Endothelial cell of umbilical vein (primary cell): ENCODE measurements around the gene XYLT1. TPM values are rescaled to one million over a fixed set of nuclear protein-coding genes. Genes with fewer than 3 reads are reported as not detected.

ENCODE experiments used
- BruUV-seq: library from RNA; stranded (reverse); fragments of 400-500 nt; replicated peaks from 2 replicates; lab custom pipeline; 2021; lab: Mats Ljungman, UMichigan
- CTCF ChIA-PET: fragments of 300-600, 350-600 bp; sonication (Branson Sonifier 250); formaldehyde crosslinking; loops from one replicate; lab custom pipeline; 2021; ENCODE audit warnings: antibody characterized with exemption, inconsistent platforms; lab: Charles Lee
- POLR2A ChIA-PET: fragments of 300-600, 350-600 bp; sonication (Branson Sonifier 250); formaldehyde crosslinking; loops from one replicate; lab custom pipeline; 2021; ENCODE audit warnings: antibody characterized with exemption, inconsistent platforms; lab: Charles Lee
- DNase-seq: peaks from one replicate; pipeline ENCODE4 v3.0.0-alpha.2; 2011; ENCODE audit warnings: low read depth, low spot score
- FAIRE-seq: peaks from 2 replicates; lab custom pipeline; 2011; peaks lifted over from hg19 to GRCh38; lab: Jason Lieb, UNC
- H2AFZ ChIP-seq: 2 replicates; pipeline ENCODE4 v1.6.0; 2012; ENCODE audit warnings: low read depth, low read length, control low read depth, inconsistent platforms
- H3K27ac ChIP-seq: 2 replicates; pipeline ENCODE4 v1.5.1; 2011; ENCODE audit warnings: low read depth, mild to moderate bottlenecking, control low read depth, low read length, moderate library complexity; ENCODE audit not compliant: insufficient read depth
- H3K27me3 ChIP-seq, 2 experiments: 2 replicates each; pipeline versions ENCODE4 v1.6.0 to v1.6.1; 2011; ENCODE audit warnings: low read length in 2 of 2, mixed read lengths in 1 of 2; ENCODE audit not compliant: control insufficient read depth in 2 of 2, insufficient read depth in 2 of 2
- H3K36me3 ChIP-seq, 2 experiments: 2 replicates in 1 of 2; 3 replicates in 1 of 2; pipeline ENCODE4 v1.5.1; 2011; ENCODE audit warnings: low read length in 2 of 2, mild to moderate bottlenecking in 1 of 2, moderate library complexity in 1 of 2; ENCODE audit not compliant: control insufficient read depth in 2 of 2, insufficient read depth in 2 of 2; ENCODE audit errors: extremely low read depth in 1 of 2
- H3K4me1 ChIP-seq: 3 replicates; pipeline ENCODE4 v1.5.1; 2011; ENCODE audit warnings: mild to moderate bottlenecking, low read length; ENCODE audit not compliant: control insufficient read depth, insufficient read depth; ENCODE audit errors: extremely low read depth
- H3K4me2 ChIP-seq: 2 replicates; pipeline ENCODE4 v1.6.1; 2011; ENCODE audit warnings: low read length, control low read depth, mixed read lengths; ENCODE audit not compliant: insufficient read depth
- H3K4me3 ChIP-seq, 3 experiments: fragments of 200-600 bp in 1 of 3; sonication (generic), shearing (Covaris generic) in 1 of 3; replicated peaks in 1 of 3; 2 replicates each; pipeline ENCODE4 v1.5.1; 2011 to 2016; ENCODE audit warnings: control low read depth in 3 of 3, low read length in 3 of 3, mild to moderate bottlenecking in 2 of 3, inconsistent platforms in 1 of 3, low read depth in 1 of 3, moderate library complexity in 1 of 3; ENCODE audit not compliant: insufficient read depth in 1 of 3
- H3K79me2 ChIP-seq: 2 replicates; pipeline ENCODE4 v1.6.0; 2012; ENCODE audit warnings: low read length, inconsistent platforms; ENCODE audit not compliant: control insufficient read depth, insufficient read depth
- H3K9ac ChIP-seq: replicated peaks from 2 replicates; pipeline ENCODE3; 2011; ENCODE audit warnings: low read length, control low read depth; ENCODE audit not compliant: insufficient read depth; ENCODE audit errors: extremely low read depth
- H3K9me1 ChIP-seq: replicated peaks from 3 replicates; pipeline ENCODE4 v1.6.0; 2011; ENCODE audit warnings: mild to moderate bottlenecking, low read length; ENCODE audit not compliant: control insufficient read depth, insufficient read depth; ENCODE audit errors: extremely low read depth
- H3K9me3 ChIP-seq: replicated peaks from 2 replicates; pipeline ENCODE4 v1.5.1; 2012; ENCODE audit warnings: low read length, inconsistent platforms; ENCODE audit not compliant: control insufficient read depth, insufficient read depth
- H4K20me1 ChIP-seq: replicated peaks from 2 replicates; pipeline ENCODE3; 2011; ENCODE audit warnings: mild to moderate bottlenecking, low read length; ENCODE audit not compliant: control insufficient read depth, insufficient read depth; ENCODE audit errors: extremely low read depth
- GATA2 ChIP-seq: IDR thresholded peaks from 2 replicates; pipeline ENCODE4 v1.7.0; 2011; ENCODE audit warnings: low read depth, mild to moderate bottlenecking, moderate library complexity, mixed read lengths, low read length; ENCODE audit not compliant: insufficient read length, insufficient read depth
- MYC ChIP-seq: IDR thresholded peaks from one replicate; pipeline ENCODE4 v1.6.1; 2011; ENCODE audit warnings: mild to moderate bottlenecking, low read depth, low read length
- POLR2A ChIP-seq: IDR thresholded peaks from 2 replicates; pipeline ENCODE4 v1.6.1; 2012; ENCODE audit warnings: low read depth, mild to moderate bottlenecking, control low read depth, low read length
- dilution Hi-C: fragments of 300-500 bp; cut with MboI; formaldehyde crosslinking; loops from one replicate; pipeline ENCODE4 v1.15.0; 2019; ENCODE audit warnings: low sequenced_read_pairs; ENCODE audit not compliant: extremely low pct_ligation_motif_present
- intact Hi-C: fragments of 100-400 bp; cut with micrococcal nuclease; formaldehyde crosslinking; loops from one replicate; pipeline ENCODE4 v1.10.0; 2022
- polyA plus RNA-seq, 4 experiments: library from polyadenylated mRNA; depleted of rRNA in 3 of 4; stranded (reverse) in 3 of 4; unstranded in 1 of 4; fragments of >200 nt; gene quantifications; 2 replicates each; pipeline versions ENCODE4 v1.2.1 to v1.2.3, GENCODE V29; 2011 to 2012; ENCODE audit warnings: missing spikeins in 1 of 4
- total RNA-seq: library from RNA; stranded (reverse); gene quantifications from 2 replicates; pipeline ENCODE4 v1.2.3, GENCODE V29; 2021
- TF ChIP-seq, protein P1 (sequence below): IDR thresholded peaks from 2 replicates; pipeline ENCODE4 v1.6.1; 2011; ENCODE audit not compliant: insufficient read depth, insufficient read length
- TF ChIP-seq, protein P2 (sequence below), 2 donors: IDR thresholded peaks; 1 replicate in 1 of 2; 2 replicates in 1 of 2; pipeline ENCODE4 v1.5.1; 2011; ENCODE audit warnings: low read length in 2 of 2, mild to moderate bottlenecking in 2 of 2, moderate library complexity in 2 of 2, control low read depth in 1 of 2, inconsistent platforms in 1 of 2, low read depth in 1 of 2; ENCODE audit not compliant: insufficient read depth in 1 of 2; ENCODE audit errors: extremely low read depth in 1 of 2

XYLT1 gene
- total and polyA plus RNA-seq, 2 donors (not counting 3 experiments of a cell fraction or from before 2014, with no cell fraction given) = 0.63 to 2.9 TPM

DNA sequence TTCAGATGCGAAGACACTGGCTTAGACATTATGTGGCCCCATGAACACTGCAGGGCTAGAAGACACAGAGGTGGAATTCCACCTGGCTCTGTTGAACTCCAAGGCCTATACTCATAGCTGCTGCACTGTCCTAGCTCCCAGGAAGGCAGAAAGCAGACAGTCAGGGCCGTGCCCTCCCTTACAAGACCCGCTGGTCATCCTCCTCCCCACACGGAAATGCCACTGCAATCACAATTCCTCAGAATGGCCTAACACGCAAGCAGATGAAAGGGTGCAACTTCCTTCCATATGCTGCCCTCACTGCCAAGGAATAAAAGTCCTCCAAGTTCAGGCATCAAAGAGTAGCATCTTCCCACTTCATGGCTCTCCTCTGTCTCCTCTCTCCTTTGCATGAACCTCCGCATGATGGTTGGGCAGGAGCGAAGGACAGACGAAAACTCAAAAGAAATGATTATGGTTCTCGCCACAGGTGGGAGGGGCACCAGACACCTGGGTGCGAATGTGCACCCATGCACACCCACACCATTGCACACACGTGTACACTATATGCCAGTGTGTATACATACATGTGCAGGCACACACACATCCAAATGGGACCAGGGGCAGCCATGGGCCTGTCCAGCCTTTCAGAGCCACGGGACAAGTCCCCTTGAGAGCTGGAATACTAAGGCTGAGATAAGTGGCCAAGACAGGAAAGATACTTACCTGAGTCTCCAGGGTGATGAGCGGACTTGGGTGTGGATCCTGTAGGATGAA lies 113.3 kb downstream of the XYLT1 start:
- no peaks in the 10 kb centered on the region for H3K9me3 ChIP-seq
- peaks cover 0 to 3% of the 10 kb centered on the region in 2 experiments for H3K27me3 ChIP-seq
- ChIA-PET CTCF (no interaction called here), POLR2A (no interaction called here)
- no peak overlapping the region for H2AFZ ChIP-seq
- no peak overlapping the region for H3K27ac ChIP-seq
- H3K4me1 ChIP-seq = peaks cover 24% of the 10 kb centered on the region
- no TSS peak for BruUV-seq
- no peaks in the 10 kb centered on the region for H4K20me1 ChIP-seq
- H3K9ac ChIP-seq = no peak overlapping the region
- FAIRE-seq (no peak), DNase-seq (no peak)
- intact Hi-C loops (loop anchor here (2.0 to 10.0 kb wide), 2 partner anchors 39 to 107 kb away; no protein-coding TSS in a partner anchor), dilution Hi-C loops (no loop called here)
- H3K36me3 ChIP-seq = no peaks in the 10 kb centered on the region
- H3K9me1 ChIP-seq = no peaks in the 10 kb centered on the region
- TF ChIP-seq, protein P1, sequence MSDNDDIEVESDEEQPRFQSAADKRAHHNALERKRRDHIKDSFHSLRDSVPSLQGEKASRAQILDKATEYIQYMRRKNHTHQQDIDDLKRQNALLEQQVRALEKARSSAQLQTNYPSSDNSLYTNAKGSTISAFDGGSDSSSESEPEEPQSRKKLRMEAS = no peak
- no peak for TF ChIP-seq GATA2
- no peak for TF ChIP-seq POLR2A
- TF ChIP-seq, protein P2, sequence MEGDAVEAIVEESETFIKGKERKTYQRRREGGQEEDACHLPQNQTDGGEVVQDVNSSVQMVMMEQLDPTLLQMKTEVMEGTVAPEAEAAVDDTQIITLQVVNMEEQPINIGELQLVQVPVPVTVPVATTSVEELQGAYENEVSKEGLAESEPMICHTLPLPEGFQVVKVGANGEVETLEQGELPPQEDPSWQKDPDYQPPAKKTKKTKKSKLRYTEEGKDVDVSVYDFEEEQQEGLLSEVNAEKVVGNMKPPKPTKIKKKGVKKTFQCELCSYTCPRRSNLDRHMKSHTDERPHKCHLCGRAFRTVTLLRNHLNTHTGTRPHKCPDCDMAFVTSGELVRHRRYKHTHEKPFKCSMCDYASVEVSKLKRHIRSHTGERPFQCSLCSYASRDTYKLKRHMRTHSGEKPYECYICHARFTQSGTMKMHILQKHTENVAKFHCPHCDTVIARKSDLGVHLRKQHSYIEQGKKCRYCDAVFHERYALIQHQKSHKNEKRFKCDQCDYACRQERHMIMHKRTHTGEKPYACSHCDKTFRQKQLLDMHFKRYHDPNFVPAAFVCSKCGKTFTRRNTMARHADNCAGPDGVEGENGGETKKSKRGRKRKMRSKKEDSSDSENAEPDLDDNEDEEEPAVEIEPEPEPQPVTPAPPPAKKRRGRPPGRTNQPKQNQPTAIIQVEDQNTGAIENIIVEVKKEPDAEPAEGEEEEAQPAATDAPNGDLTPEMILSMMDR (IDR thresholded peaks at IDR 0.05; ENCODE audit: extremely low read depth in 1 of 2, insufficient read depth in 1 of 2, low read depth in 1 of 2, low read length in 2 of 2) = no peak
- no peak for TF ChIP-seq MYC
- no peak overlapping the region for H3K4me2 ChIP-seq
- H3K79me2 ChIP-seq = no peaks in the 10 kb centered on the region
- no peak overlapping the region for H3K4me3 ChIP-seq
